Measurements from ENCODE around the gene MDFIC. TPM values are rescaled to one million over a fixed set of nuclear protein-coding genes. Genes with fewer than 3 reads are reported as not detected.

The MDFIC gene
- total RNA-seq, 1 experiment from 2014 or later: 13.0 TPM

DNA sequence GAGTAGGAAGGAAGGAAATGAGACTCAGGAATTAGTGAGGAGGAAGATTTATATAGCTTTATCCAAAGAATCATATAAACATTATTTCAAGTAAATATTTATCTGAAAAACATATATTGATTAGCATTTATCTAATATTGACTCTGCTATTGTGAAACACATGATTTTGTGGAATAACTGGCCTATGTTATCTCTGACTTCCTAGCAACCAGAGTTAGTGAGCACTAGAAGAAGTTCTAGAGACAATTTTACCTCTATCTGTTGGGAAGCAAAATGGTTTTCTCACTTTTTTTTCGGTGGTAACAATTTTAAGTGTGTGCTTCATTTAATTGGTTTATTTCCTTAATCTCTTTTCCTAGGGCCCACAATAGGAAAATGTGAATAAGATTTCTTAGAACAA lies 21.6 kb downstream of the MDFIC start:
- Mint-ChIP-seq H3K9me3 (ENCODE audit: low read depth, unreplicated experiment) (no peaks in the 10 kb centered on the region), H3K27ac (ENCODE audit: unreplicated experiment) (no peak overlapping the region), H3K4me1 (ENCODE audit: low read depth, unreplicated experiment) (no peaks in the 10 kb centered on the region), H3K4me3 (ENCODE audit: low read depth, unreplicated experiment) (no peak overlapping the region), H3K27me3 (ENCODE audit: unreplicated experiment) (no peaks in the 10 kb centered on the region), H3K36me3 (ENCODE audit: insufficient read depth, unreplicated experiment) (no peaks in the 10 kb centered on the region)
- TF ChIP-seq, protein P1, sequence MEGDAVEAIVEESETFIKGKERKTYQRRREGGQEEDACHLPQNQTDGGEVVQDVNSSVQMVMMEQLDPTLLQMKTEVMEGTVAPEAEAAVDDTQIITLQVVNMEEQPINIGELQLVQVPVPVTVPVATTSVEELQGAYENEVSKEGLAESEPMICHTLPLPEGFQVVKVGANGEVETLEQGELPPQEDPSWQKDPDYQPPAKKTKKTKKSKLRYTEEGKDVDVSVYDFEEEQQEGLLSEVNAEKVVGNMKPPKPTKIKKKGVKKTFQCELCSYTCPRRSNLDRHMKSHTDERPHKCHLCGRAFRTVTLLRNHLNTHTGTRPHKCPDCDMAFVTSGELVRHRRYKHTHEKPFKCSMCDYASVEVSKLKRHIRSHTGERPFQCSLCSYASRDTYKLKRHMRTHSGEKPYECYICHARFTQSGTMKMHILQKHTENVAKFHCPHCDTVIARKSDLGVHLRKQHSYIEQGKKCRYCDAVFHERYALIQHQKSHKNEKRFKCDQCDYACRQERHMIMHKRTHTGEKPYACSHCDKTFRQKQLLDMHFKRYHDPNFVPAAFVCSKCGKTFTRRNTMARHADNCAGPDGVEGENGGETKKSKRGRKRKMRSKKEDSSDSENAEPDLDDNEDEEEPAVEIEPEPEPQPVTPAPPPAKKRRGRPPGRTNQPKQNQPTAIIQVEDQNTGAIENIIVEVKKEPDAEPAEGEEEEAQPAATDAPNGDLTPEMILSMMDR (IDR thresholded peaks at IDR 0.05; ENCODE audit: unreplicated experiment): no peak
- intact Hi-C loops (cut with micrococcal nuclease; ENCODE audit: unreplicated experiment): no loop called here
- BruUV-seq (replicated peaks): no TSS peak
- no peak for DNase-seq
- CTCF ChIA-PET: no interaction called here

DNA sequence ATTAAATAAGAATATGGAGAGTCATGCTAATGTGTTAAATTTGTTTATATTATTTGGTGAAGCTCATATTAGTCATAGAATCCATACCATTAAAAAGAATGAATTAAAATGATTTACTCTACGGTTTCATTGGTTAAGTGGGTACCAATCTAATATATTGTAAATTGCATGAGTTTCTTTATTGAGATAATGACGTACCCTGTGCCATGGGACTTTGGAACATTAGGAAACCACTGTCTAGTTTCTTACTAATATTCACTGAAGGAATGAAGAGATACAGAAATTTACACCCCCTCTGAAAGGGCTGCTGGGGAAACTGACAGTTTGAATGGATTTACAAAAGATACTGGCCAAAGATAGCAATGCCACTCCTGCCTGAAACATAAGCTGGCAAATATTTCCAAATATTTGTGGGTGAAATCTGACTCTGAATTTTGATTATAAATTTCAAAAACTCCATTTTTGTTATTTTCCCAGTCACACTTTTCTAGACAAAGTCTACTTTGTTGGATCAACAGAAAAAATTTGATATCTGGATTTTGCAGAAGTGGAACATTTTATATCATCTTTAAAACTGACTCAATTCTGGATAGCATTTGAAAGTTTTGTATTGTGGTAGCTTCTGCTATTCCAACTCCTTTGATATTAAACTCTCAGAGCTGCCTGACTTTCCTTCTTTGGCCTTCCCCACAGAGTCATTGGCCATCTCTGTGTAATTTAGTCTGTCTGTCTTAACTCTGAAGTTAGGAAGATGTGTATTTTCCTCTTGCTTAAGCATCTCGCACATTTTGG lies 22.3 kb downstream of the MDFIC start:
- Mint-ChIP-seq H3K4me3 (ENCODE audit: low read depth, unreplicated experiment) (no peak overlapping the region), H3K27ac (ENCODE audit: unreplicated experiment) (no peak overlapping the region), H3K27me3 (ENCODE audit: unreplicated experiment) (no peaks in the 10 kb centered on the region), H3K9me3 (ENCODE audit: low read depth, unreplicated experiment) (no peaks in the 10 kb centered on the region), H3K36me3 (ENCODE audit: insufficient read depth, unreplicated experiment) (no peaks in the 10 kb centered on the region), H3K4me1 (ENCODE audit: low read depth, unreplicated experiment) (no peaks in the 10 kb centered on the region)
- intact Hi-C loops (cut with micrococcal nuclease; ENCODE audit: unreplicated experiment): no loop called here
- DNase-seq: no peak
- CTCF ChIA-PET: no interaction called here
- TF ChIP-seq, protein P1 (IDR thresholded peaks at IDR 0.05; ENCODE audit: unreplicated experiment): no peak
- BruUV-seq (replicated peaks): no TSS peak

DNA sequence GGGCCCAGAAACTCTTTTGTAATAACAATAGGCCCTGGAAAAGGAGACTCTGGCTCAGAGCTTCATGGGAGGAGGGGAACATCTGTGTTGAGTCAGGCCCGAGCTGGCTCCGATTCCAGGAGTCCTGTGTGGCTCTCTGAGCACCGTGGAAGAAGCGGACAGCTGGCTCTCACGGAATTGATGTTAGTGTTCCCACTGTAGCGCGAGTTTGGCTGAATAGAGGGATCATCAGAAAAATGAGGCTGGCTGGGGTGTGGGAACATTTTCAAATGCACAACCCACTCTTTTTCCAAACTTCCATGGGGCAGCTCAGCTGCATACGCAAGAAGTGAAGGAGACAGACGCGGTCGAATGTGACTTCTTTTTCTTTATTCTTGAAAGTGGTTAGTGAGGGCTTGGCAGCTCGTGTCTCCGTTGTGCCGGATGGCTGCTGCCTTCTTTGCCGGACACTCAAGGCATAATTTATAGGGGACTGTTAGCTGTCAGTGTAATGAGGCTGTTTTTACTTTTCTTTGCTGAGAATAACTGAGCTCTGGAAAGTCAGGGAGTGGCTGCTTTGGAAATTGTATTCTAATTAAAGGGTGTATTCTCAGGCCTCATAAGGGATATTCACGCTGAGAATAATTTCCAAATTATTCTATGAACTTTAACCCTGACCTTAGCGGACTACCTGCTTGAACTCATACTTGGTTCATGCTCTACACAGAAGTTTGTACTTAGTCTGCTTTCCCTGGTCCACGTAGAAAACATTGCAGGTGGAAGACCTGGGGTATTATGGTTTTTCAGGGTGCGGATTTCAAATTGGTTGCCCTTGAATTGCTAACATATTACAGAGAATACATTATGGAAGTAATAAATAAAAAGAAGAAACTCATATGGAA lies 23.1 kb downstream of the MDFIC start:
- CTCF ChIA-PET: no interaction called here
- Mint-ChIP-seq H3K27me3 (ENCODE audit: unreplicated experiment) (no peaks in the 10 kb centered on the region), H3K4me1 (ENCODE audit: low read depth, unreplicated experiment) (no peaks in the 10 kb centered on the region), H3K36me3 (ENCODE audit: insufficient read depth, unreplicated experiment) (no peaks in the 10 kb centered on the region), H3K27ac (ENCODE audit: unreplicated experiment) (no peak overlapping the region), H3K9me3 (ENCODE audit: low read depth, unreplicated experiment) (no peaks in the 10 kb centered on the region), H3K4me3 (ENCODE audit: low read depth, unreplicated experiment) (no peak overlapping the region)
- intact Hi-C loops (cut with micrococcal nuclease; ENCODE audit: unreplicated experiment): no loop called here
- no peak for DNase-seq
- TF ChIP-seq, protein P1 (IDR thresholded peaks at IDR 0.05; ENCODE audit: unreplicated experiment): no peak
- BruUV-seq (replicated peaks): no TSS peak

DNA sequence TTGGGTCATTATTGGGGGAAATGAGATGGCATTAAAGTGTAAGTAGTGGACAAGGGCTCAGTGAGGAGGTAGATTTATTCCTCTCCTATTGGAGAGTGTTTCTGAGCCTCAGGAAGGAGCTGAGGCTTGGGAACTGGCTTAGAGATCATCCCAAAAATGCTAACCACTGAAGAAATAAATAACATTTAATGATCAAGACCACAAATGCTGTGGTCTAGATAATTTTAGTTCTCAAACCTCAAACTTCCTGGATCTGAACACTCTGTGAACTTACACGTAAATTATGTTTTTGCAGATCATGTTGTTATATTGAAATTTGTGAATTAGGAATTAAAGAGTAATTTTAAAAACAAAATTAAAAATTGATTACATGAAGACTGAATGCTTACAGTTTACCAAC lies 27.3 kb downstream of the MDFIC start:
- Mint-ChIP-seq H3K27ac (ENCODE audit: unreplicated experiment) (no peak overlapping the region), H3K9me3 (ENCODE audit: low read depth, unreplicated experiment) (no peaks in the 10 kb centered on the region), H3K36me3 (ENCODE audit: insufficient read depth, unreplicated experiment) (no peaks in the 10 kb centered on the region), H3K27me3 (ENCODE audit: unreplicated experiment) (no peaks in the 10 kb centered on the region), H3K4me1 (ENCODE audit: low read depth, unreplicated experiment) (no peaks in the 10 kb centered on the region), H3K4me3 (ENCODE audit: low read depth, unreplicated experiment) (no peak overlapping the region)
- TF ChIP-seq, protein P1 (IDR thresholded peaks at IDR 0.05; ENCODE audit: unreplicated experiment): no peak
- no TSS peak for BruUV-seq (replicated peaks)
- CTCF ChIA-PET: no interaction called here
- intact Hi-C loops (cut with micrococcal nuclease; ENCODE audit: unreplicated experiment): no loop called here
- no peak for DNase-seq
